ENCODE results near the gene IFT25. TPM values are rescaled to one million over a fixed set of nuclear protein-coding genes. Genes with fewer than 3 reads are reported as not detected.
A peak's percentile ranks its signal among the peaks of the same experiment; 100 is the strongest.

Gene IFT25
- total RNA-seq, 1 experiment from 2014 or later, result 31.7 TPM

- H3K9me3 ChIP-seq, result no peaks in the 10 kb centered on the region
- H3K27me3 Mint-ChIP-seq (ENCODE audit: insufficient read depth, unreplicated experiment), result no peaks in the 10 kb centered on the region
- no peak overlapping the region for H3K27ac Mint-ChIP-seq (ENCODE audit: unreplicated experiment)
- ChIA-PET POLR2A (no interaction called here), CTCF (no interaction called here)
- no peaks in the 10 kb centered on the region for H3K9me3 Mint-ChIP-seq (ENCODE audit: unreplicated experiment)
- H3K4me3 Mint-ChIP-seq (ENCODE audit: unreplicated experiment), result no peak overlapping the region
- no peak for TF ChIP-seq CTCF (IDR thresholded peaks at IDR 0.05; ENCODE audit: insufficient read depth in 1 of 2, low read depth in 1 of 2, low read length in 1 of 2, severe bottlenecking in 1 of 2, unreplicated experiment in 1 of 2)
- intact Hi-C loops (cut with micrococcal nuclease; ENCODE audit: unreplicated experiment), result loop anchor here (1.0 to 2.0 kb wide), 2 partner anchors 17 to 41 kb away; no protein-coding TSS in a partner anchor
- no TSS peak for BruUV-seq (replicated peaks)
- no peaks in the 10 kb centered on the region for H3K27me3 ChIP-seq (replicated peaks; ENCODE audit: control insufficient read depth, insufficient read depth, low read length)
- no peaks in the 10 kb centered on the region for H3K4me1 Mint-ChIP-seq (ENCODE audit: low read depth, unreplicated experiment)
- no peaks in the 10 kb centered on the region for H3K36me3 Mint-ChIP-seq (ENCODE audit: insufficient read depth, unreplicated experiment)
- no peak overlapping the region for H3K4me3 ChIP-seq (ENCODE audit: low read depth, low read length)
- H3K4me1 ChIP-seq, result peaks cover 8% of the 10 kb centered on the region; the same call in 1 of the 2 replicates
- DNase-seq, result no peak
- H3K36me3 ChIP-seq (ENCODE audit: control insufficient read depth, insufficient read depth, low read length), result no peaks in the 10 kb centered on the region
These were observed 25.8 kb downstream of the IFT25 start for GRCh38 chr1:53919675-53920066.

- Histone ChIP-seq H3K4me1 (peaks cover 16% of the 10 kb centered on the region), H3K9me3 (no peaks in the 10 kb centered on the region), H3K4me3 (ENCODE audit: low read depth, low read length) (no peak overlapping the region), H3K36me3 (ENCODE audit: control insufficient read depth, insufficient read depth, low read length) (no peaks in the 10 kb centered on the region), H3K27me3 (replicated peaks; ENCODE audit: control insufficient read depth, insufficient read depth, low read length) (no peaks in the 10 kb centered on the region)
- Mint-ChIP-seq H3K36me3 (ENCODE audit: insufficient read depth, unreplicated experiment) (no peaks in the 10 kb centered on the region), H3K4me3 (ENCODE audit: unreplicated experiment) (no peak overlapping the region), H3K27ac (ENCODE audit: unreplicated experiment) (no peak overlapping the region), H3K27me3 (ENCODE audit: insufficient read depth, unreplicated experiment) (no peaks in the 10 kb centered on the region), H3K4me1 (ENCODE audit: low read depth, unreplicated experiment) (peaks cover 9% of the 10 kb centered on the region), H3K9me3 (ENCODE audit: unreplicated experiment) (no peaks in the 10 kb centered on the region)
- no peak for TF ChIP-seq CTCF (IDR thresholded peaks at IDR 0.05; ENCODE audit: insufficient read depth in 1 of 2, low read depth in 1 of 2, low read length in 1 of 2, severe bottlenecking in 1 of 2, unreplicated experiment in 1 of 2)
- CTCF ChIA-PET, result interaction anchor here (1.2 kb wide), 1 partner anchor 27 kb away, joined by 3 read pairs; the partner anchor contains the start of genes IFT25 and LRRC42
- intact Hi-C loops (cut with micrococcal nuclease; ENCODE audit: unreplicated experiment), result loop anchor here (2.0 kb wide), 1 partner anchor 16 kb away; no protein-coding TSS in a partner anchor
- DNase-seq, result no peak
- BruUV-seq (replicated peaks), result no TSS peak
- POLR2A ChIA-PET, result no interaction called here
These were observed 27.2 kb downstream of the IFT25 start for GRCh38 chr1:53918343-53918742.

GRCh38 chr1:53913352-53914033, 32.0 kb downstream of the IFT25 start:
- Histone ChIP-seq H3K27me3 (replicated peaks; ENCODE audit: control insufficient read depth, insufficient read depth, low read length) (no peaks in the 10 kb centered on the region), H3K4me3 (ENCODE audit: low read depth, low read length) (no peak overlapping the region), H3K9me3 (no peaks in the 10 kb centered on the region), H3K36me3 (ENCODE audit: control insufficient read depth, insufficient read depth, low read length) (no peaks in the 10 kb centered on the region), H3K4me1 (peaks cover 41% of the 10 kb centered on the region)
- Mint-ChIP-seq H3K27me3 (ENCODE audit: insufficient read depth, unreplicated experiment) (no peaks in the 10 kb centered on the region), H3K9me3 (ENCODE audit: unreplicated experiment) (no peaks in the 10 kb centered on the region), H3K27ac (ENCODE audit: unreplicated experiment) (peak overlapping the region; percentile 46), H3K4me1 (ENCODE audit: low read depth, unreplicated experiment) (peaks cover 25% of the 10 kb centered on the region), H3K4me3 (ENCODE audit: unreplicated experiment) (no peak overlapping the region), H3K36me3 (ENCODE audit: insufficient read depth, unreplicated experiment) (peaks cover 9% of the 10 kb centered on the region)
- ChIA-PET CTCF (interaction anchor here (0.7 to 2.3 kb wide), 3 partner anchors 32 to 46 kb away, joined by 4 to 8 read pairs (median 5); partner anchors contain the start of gene IFT25), POLR2A (interaction anchor here (0.9 kb wide), 1 partner anchor 32 kb away, joined by 4 read pairs; the partner anchor contains the start of gene IFT25)
- intact Hi-C loops (cut with micrococcal nuclease; ENCODE audit: unreplicated experiment), result loop anchor here (2.0 kb wide), 1 partner anchor 35 kb away; no protein-coding TSS in a partner anchor
- TF ChIP-seq CTCF (IDR thresholded peaks at IDR 0.05; ENCODE audit: insufficient read depth in 1 of 2, low read depth in 1 of 2, low read length in 1 of 2, severe bottlenecking in 1 of 2, unreplicated experiment in 1 of 2), result no peak
- no peak for DNase-seq
- BruUV-seq (replicated peaks), result no TSS peak
